T1000 (cell line): ENCODE results near the gene TMEM131.
"Not testable (repeated sequence)": the region's sequence is repeated elsewhere in the genome, so short reads cannot be mapped to it uniquely, and the experiment has no call there.

ENCODE experiments used
- DNase-seq: peaks from one replicate; lab custom pipeline; 2025; ENCODE audit warnings: mixed read lengths; lab: John Stamatoyannopoulos, UW

The TMEM131 gene

DNA sequence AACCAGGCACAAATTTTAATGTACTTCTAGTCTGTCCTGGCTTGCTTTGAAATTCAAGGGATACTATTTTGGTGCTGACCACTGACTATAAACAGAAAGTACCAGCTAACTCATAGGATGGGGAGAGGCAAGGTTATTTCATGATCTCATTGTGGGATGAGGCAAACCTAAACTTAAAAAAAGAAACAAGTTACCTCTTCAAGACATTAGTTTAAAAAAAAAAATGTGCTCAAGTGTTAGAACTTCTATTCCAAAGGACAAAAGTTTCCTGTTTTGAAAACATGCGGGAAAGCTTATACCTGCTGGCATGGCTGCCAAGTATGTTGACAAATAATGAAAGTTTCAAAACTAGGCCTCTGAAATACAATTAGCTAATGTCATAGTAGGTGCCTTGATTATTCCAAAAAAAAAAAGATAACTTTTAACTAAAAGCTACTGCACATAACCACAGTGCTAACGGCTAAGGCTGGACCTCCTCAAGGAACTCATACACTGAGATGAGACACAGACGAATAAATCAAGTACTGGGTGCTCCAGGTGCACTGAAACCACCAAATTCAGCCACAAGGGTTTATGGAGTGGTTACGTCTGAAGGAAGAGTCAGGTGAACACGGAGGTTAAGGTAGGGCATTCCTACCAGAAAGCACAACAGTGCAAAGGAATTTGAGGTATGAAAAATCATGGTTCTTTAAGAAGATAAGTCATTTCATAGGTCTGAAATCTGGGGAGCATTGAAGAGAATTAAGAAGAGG, 38.1 kb downstream of the TMEM131 start:
- DNase-seq: no peak

DNA sequence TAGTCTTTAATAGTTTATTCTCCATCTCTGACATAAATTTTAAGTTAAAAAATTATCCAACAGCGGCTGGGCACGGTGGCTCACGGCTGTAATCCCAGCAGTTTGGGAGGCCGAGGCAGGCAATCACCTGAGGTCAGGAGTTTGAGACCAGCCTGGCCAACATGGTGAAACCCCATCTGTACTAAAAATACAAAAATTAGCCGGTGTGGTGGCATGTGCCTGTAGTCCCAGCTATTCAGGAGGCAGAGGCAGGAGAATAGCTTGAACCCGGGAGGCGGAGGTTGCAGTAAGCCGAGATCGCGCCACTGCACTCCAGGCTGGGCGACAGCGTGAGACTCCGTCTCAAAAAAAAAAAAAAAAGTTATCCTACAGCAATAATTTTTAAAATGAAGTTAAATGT, 39.0 kb downstream of the TMEM131 start:
- not testable (repeated sequence) for DNase-seq

GRCh38 chr2:97953853-97954252, 41.9 kb downstream of the TMEM131 start:
- no peak for DNase-seq

DNA sequence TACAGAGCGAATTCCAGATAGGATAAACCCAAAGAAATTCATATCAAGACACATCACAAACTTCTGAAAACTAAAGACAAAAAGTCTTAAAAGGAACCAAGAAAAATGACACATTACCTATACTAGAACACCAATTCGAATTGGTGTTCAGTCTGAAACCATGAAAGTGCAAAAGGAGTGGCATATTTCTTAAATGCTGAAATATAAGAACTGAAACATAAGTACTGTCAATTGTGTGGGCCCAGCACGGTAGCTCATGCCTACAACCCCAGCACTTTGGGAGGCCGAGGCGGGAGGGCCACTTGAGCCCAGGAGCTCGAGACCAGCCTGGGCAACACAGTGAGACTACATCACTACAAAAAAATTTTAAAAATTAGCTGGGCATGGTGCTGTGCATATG, 43.4 kb downstream of the TMEM131 start:
- no peak for DNase-seq

- DNase-seq: no peak
Measured at GRCh38 chr2:97951155-97951680, 44.5 kb downstream of the TMEM131 start.

DNA sequence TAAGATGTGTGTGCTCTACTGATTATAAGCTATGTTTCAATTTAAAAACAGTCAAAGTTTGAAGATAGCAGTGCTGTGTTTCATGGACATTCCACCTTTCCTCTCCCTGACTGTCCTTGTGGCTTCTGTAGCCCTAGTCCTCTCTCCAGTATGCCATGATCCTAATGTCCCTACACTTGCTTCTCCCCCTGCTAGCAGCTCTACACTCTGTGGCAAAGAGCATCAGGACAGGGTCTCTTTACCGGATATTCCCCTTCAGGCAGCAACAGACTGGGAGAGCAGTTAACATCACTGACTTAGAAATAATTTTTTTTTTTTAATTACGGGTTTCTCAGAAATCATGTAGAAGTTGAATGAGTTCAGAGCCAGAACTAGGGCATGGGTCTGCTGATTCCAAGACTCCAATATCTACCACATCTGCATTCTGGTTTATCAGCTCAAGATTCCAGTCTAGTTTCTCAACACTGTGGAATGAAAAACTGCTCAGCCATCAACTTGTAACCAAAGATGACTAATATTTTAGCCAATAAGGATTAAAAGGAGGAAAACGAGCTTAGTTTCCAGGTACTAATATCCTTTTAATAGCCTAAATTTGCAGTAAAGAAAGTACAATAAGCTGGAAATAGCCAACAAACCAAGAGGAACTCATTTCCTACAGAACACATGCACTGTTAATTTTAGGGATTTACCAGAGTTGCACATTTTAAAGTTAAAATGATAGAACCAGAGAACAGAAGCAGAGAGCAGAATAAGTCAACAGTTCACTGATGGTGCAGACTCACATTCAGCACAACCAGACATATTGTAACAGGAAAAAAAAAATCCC, 45.2 kb downstream of the TMEM131 start:
- DNase-seq: no peak

DNA sequence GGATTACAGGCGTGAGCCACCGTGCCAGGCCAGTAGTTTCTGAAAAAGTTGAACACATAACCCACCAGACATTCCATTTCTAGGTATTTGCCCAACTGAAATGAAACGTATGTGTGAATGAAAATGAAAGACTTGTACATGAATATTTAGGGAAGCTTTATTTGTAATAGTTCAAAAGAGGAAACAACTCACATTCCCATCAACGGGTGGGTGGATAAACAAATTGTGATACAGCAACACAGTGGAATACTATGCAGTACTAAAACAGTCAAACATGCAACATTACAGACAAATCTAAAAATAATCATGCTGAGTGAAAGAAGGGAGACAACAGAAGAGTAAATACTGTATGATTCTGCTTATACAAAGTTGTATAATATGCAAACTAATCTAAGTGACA, 46.8 kb downstream of the TMEM131 start:
- DNase-seq: no peak

DNA sequence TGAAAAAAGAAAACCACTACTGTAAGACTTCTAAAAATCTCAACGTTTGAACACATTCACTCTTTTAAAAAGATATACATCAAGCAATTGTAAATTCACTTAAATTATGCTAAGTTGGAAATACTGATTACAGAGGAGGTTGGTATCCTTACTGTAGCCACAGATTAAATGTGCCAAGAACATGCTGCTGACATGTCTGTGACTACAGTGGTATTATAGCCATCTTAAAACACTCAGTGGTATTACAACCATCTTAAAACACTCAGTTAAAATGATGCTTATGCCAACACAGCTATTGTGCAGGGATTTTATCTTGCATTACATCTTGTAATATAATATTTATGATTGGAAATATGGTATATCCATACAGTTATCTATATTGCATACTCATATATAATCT, 50.0 kb downstream of the TMEM131 start:
- no peak for DNase-seq

GRCh38 chr2:97936881-97937280, 58.9 kb downstream of the TMEM131 start:
- DNase-seq: no peak

DNA sequence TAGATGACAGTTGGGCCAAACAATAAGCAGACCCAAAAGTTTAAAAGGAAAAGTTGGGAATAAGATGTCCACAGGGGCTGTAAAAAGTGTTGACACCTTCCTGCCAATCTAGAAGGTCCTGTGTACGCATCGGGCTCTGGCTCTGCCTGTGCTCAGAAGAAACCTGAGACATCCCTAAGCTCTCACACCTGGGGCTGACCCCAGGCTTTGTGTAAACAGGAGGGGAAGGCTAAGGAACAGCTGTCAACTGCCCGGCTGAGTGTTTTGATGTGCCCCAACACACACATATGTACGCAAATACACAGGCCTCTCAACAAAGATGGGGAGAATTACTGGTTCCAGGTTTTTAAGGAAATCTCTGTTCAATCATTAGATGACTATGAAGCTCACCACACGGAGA, 59.5 kb downstream of the TMEM131 start:
- DNase-seq: no peak

GRCh38 chr2:97935719-97936161, 60.0 kb downstream of the TMEM131 start:
- DNase-seq: no peak

DNA sequence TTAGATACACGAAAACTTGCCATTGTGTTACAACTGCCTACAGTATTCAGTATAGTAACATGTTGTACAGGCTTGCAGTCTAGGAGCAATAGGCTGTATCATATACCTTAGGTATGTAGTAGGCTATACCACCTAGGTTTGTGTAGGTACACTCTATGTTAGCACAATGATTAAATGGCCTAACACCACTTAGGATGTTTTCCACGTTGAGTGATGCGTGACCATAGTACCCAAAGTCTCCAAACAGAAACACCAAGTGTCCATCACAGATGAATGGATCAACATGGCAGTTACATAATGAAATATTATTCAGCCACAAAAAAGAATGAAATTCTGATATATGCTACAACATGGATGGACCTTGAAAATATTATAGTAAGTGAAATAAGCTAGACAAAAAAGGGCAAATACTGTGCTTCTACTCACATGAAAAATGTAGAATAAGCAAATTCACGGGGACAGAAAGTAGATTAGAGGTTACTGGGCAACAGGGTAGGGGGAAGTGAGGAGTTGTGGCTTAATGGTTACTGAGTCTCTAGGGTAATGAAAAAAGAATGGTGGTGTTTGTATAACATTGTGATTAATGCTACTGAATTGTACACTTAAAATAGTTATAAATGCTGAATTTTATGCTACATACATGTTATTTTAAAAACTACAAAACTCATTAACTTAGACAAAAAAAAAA, 62.6 kb downstream of the TMEM131 start:
- no peak for DNase-seq

DNA sequence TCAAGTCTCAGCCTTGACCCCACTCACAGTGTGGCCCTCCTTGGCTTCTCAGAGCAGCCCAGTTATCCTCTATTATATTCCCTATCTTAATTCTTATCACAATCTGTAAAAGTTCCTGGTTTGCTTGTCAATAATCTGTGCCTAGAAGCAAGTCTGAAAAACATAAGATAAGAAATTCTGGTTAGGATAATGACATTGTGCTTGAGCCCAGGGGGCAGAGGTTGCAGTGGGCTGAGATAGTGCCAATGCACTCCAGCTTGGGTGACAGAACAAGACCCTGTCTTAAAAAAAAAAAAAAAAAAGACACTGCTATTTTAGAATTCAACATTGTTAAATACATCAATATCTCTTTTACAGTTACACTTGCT, 63.9 kb downstream of the TMEM131 start:
- no peak for DNase-seq

- no peak for DNase-seq
Measured at GRCh38 chr2:97931118-97931857, 64.5 kb downstream of the TMEM131 start.

GRCh38 chr2:97928591-97928990, 67.2 kb downstream of the TMEM131 start:
- DNase-seq: no peak

- DNase-seq: no peak
Measured at GRCh38 chr2:97926946-97927345, 68.8 kb downstream of the TMEM131 start.

GRCh38 chr2:97924194-97924593, 71.6 kb downstream of the TMEM131 start:
- DNase-seq: no peak

GRCh38 chr2:97919858-97920257, 75.9 kb downstream of the TMEM131 start:
- DNase-seq: no peak

GRCh38 chr2:97918818-97919217, 76.9 kb downstream of the TMEM131 start:
- DNase-seq: no peak

DNA sequence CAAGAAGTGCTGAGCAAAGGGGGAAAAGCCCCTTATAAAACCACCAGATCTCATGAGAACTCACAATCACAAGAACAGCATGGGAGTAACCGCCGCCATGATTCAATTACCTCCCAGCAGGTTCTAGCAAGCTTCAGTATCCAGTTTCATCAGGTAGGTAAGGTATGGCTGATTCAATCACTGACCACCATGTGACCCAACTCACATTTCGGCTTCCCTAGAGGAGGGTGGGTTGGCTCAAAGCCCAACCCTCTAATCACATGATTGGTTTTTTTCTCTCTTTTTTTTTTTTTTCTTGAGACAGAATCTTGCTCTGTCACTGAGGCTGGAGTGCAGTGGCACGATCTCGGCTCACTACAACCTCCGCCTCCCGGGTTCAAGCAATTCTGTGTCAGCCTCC, 78.1 kb downstream of the TMEM131 start:
- DNase-seq: not testable (repeated sequence)

GRCh38 chr2:97914691-97915213, 81.0 kb downstream of the TMEM131 start:
- no peak for DNase-seq

GRCh38 chr2:97913846-97914245, 81.9 kb downstream of the TMEM131 start:
- DNase-seq: no peak
